Tibial nerve (tissue), 4 donors: ENCODE data around the gene ZNF527.

Experiments
- EP300 ChIP-seq, 2 donors: sonication (generic); formaldehyde crosslinking; IDR thresholded peaks; one replicate each; pipeline ENCODE4 v1.6.1; 2017; ENCODE audit warnings: antibody characterized with exemption in 2 of 2, mild to moderate bottlenecking in 1 of 2
- POLR2A ChIP-seq, 2 donors: fragments of 450-650 bp; IDR thresholded peaks; one replicate each; pipeline ENCODE4 v1.6.1; 2017; ENCODE audit warnings: antibody characterized with exemption in 2 of 2, mild to moderate bottlenecking in 2 of 2, moderate library complexity in 2 of 2
- TF ChIP-seq, protein P1 (sequence below), 5 experiments: fragments of 200-600 bp in 3 of 5; fragments of 450-650 bp in 2 of 5; sonication (generic) in 3 of 5; IDR thresholded peaks; one replicate each; pipeline ENCODE4 v1.5.1; 2016 to 2019; ENCODE audit warnings: antibody characterized with exemption in 5 of 5, mild to moderate bottlenecking in 3 of 5, moderate library complexity in 2 of 5

DNA sequence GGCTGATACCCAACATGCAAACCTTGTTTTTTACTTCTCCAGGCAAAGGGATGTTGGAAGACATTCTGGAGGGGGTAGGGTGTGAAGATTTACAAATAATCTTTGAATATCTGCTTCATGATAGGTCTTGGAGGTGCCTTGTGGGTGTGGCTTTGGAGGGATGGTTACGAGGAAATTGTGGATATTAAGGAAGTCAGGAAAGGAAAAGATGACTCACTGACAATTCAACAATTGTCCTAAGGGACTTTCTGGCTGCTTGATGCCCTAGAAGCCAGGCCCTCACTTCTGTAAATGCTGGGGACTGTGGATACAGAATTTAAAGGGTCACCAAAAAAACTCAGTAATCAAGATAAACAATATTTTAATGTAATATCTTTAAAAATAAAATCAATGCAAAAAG, 37.4 kb upstream of the ZNF527 start:
- TF ChIP-seq POLR2A (IDR thresholded peaks at IDR 0.05) = no peak
- no peak for TF ChIP-seq EP300 (IDR thresholded peaks at IDR 0.05)
- TF ChIP-seq, protein P1, sequence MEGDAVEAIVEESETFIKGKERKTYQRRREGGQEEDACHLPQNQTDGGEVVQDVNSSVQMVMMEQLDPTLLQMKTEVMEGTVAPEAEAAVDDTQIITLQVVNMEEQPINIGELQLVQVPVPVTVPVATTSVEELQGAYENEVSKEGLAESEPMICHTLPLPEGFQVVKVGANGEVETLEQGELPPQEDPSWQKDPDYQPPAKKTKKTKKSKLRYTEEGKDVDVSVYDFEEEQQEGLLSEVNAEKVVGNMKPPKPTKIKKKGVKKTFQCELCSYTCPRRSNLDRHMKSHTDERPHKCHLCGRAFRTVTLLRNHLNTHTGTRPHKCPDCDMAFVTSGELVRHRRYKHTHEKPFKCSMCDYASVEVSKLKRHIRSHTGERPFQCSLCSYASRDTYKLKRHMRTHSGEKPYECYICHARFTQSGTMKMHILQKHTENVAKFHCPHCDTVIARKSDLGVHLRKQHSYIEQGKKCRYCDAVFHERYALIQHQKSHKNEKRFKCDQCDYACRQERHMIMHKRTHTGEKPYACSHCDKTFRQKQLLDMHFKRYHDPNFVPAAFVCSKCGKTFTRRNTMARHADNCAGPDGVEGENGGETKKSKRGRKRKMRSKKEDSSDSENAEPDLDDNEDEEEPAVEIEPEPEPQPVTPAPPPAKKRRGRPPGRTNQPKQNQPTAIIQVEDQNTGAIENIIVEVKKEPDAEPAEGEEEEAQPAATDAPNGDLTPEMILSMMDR (IDR thresholded peaks at IDR 0.05) = no peak
